GM12878 (cell line): ENCODE data around the gene ABCC4. TPM values are rescaled to one million over a fixed set of nuclear protein-coding genes. Genes with fewer than 3 reads are reported as not detected.

ENCODE experiments used
- ATAC-seq: fragments of 200-7000 bp; cut with Tn5 transposase; 3 replicates; pipeline ENCODE4 v1.9.1; 2020; ENCODE audit warnings: mild to moderate bottlenecking, moderate library complexity
- Bru-seq: library from RNA; stranded (reverse); fragments of 400-500 nt; gene quantifications from one replicate; lab custom pipeline; 2021; lab: Mats Ljungman, UMichigan
- BruChase-seq, 2 experiments: library from RNA; stranded (reverse); fragments of 400-500 nt; gene quantifications; one replicate each; lab custom pipeline; 2021; lab: Mats Ljungman, UMichigan
- BruUV-seq: library from RNA; stranded (reverse); fragments of 400-500 nt; replicated peaks from 2 replicates; lab custom pipeline; 2021; lab: Mats Ljungman, UMichigan
- CTCF ChIA-PET: fragments of 300-600 bp; sonication (Branson Sonifier 250); formaldehyde crosslinking; extraction: SDS; loops from one replicate; lab custom pipeline; 2021; ENCODE audit warnings: inconsistent platforms; lab: Yijun Ruan, JAX
- POLR2A ChIA-PET: fragments of 350-600 bp; formaldehyde crosslinking; extraction: SDS; loops from one replicate; lab custom pipeline; 2021; ENCODE audit warnings: inconsistent platforms; lab: Charles Lee
- RAD21 ChIA-PET: fragments of 300-600 bp; sonication (Branson Sonifier 250); formaldehyde crosslinking; loops from one replicate; lab custom pipeline; 2023; ENCODE audit warnings: antibody characterized with exemption; ENCODE audit not compliant: unreplicated experiment; lab: Charles Lee
- SMC1A ChIA-PET: fragments of 300-600 bp; sonication (Branson Sonifier 250); formaldehyde crosslinking; loops from one replicate; lab custom pipeline; 2023; ENCODE audit not compliant: unreplicated experiment, uncharacterized antibody; lab: Charles Lee
- DNase-seq: peaks from one replicate; pipeline ENCODE4 v3.0.0-alpha.2; 2011; ENCODE audit warnings: low read depth, low spot score
- FAIRE-seq: peaks from 3 replicates; lab custom pipeline; 2011; peaks lifted over from hg19 to GRCh38; lab: Jason Lieb, UNC
- H2AFZ ChIP-seq: 2 replicates; pipeline ENCODE4 v1.6.0; 2011; ENCODE audit warnings: low read depth, low read length, control low read depth; ENCODE audit not compliant: control insufficient read depth
- H3K27ac ChIP-seq: 2 replicates; pipeline ENCODE4 v1.5.1; 2011; ENCODE audit warnings: control low read depth; ENCODE audit not compliant: control insufficient read depth, insufficient read depth
- H3K27me3 ChIP-seq, 2 experiments: replicated peaks in 1 of 2; 2 replicates each; pipeline versions ENCODE4 v1.6.0 to v1.6.1; 2011; ENCODE audit warnings: low read length in 1 of 2; ENCODE audit not compliant: control insufficient read depth in 2 of 2, insufficient read depth in 2 of 2
- H3K36me3 ChIP-seq, 2 experiments: 2 replicates each; pipeline ENCODE4 v1.5.1; 2011; ENCODE audit warnings: low read length in 1 of 2; ENCODE audit not compliant: control insufficient read depth in 2 of 2, insufficient read depth in 2 of 2
- H3K4me1 ChIP-seq: 2 replicates; pipeline ENCODE4 v1.6.1; 2011; ENCODE audit warnings: mild to moderate bottlenecking, low read length, moderate library complexity, mixed read lengths; ENCODE audit not compliant: control insufficient read depth, insufficient read depth
- H3K4me2 ChIP-seq: 2 replicates; pipeline ENCODE4 v1.6.0; 2011; ENCODE audit warnings: control low read depth; ENCODE audit not compliant: control insufficient read depth, insufficient read depth
- H3K4me3 ChIP-seq: fragments of 200-600 bp; sonication (generic); 2 replicates; pipeline ENCODE4 v1.5.1; 2016
- H3K79me2 ChIP-seq: 2 replicates; pipeline ENCODE4 v1.6.0; 2011; ENCODE audit warnings: low read length; ENCODE audit not compliant: control insufficient read depth, insufficient read depth
- H3K9ac ChIP-seq: 2 replicates; pipeline ENCODE4 v1.8.0; 2011; ENCODE audit warnings: low read length, control low read depth, mixed read lengths; ENCODE audit not compliant: control insufficient read depth, insufficient read depth
- H3K9me3 ChIP-seq: replicated peaks from 3 replicates; pipeline ENCODE4 v1.5.1; 2011; ENCODE audit warnings: mild to moderate bottlenecking, low read length; ENCODE audit not compliant: control insufficient read depth, insufficient read depth
- H4K20me1 ChIP-seq: 2 replicates; pipeline ENCODE4 v1.6.0; 2011; ENCODE audit not compliant: control insufficient read depth, insufficient read depth
- CBX5 ChIP-seq: sonication (generic); IDR thresholded peaks from 2 replicates; pipeline ENCODE4 v1.6.1; 2016; ENCODE audit warnings: low read depth, moderate library complexity, mild to moderate bottlenecking, inconsistent platforms
- CHD2 ChIP-seq: IDR thresholded peaks from 2 replicates; pipeline ENCODE4 v1.6.1; 2011; ENCODE audit warnings: low read depth, low read length, improper control_type of control experiment, borderline replicate concordance
- CREB1 ChIP-seq: IDR thresholded peaks from 2 replicates; pipeline ENCODE4 v1.6.1; 2012; ENCODE audit warnings: low read depth, mild to moderate bottlenecking, inconsistent platforms
- CREM ChIP-seq: IDR thresholded peaks from 2 replicates; pipeline ENCODE4 v1.6.1; 2014; ENCODE audit warnings: antibody characterized with exemption, low read depth
- GATAD2B ChIP-seq: fragments of 450-650 bp; conservative IDR thresholded peaks from 2 replicates; pipeline ENCODE4 v1.6.1; 2017; ENCODE audit warnings: low read depth, mild to moderate bottlenecking, moderate library complexity
- HDAC2 ChIP-seq: fragments of 200-600 bp; sonication (generic); IDR thresholded peaks from 2 replicates; pipeline ENCODE4 v1.6.1; 2017
- LARP7 ChIP-seq: fragments of 450-650 bp; IDR thresholded peaks from 2 replicates; pipeline ENCODE4 v1.6.1; 2017; ENCODE audit warnings: mild to moderate bottlenecking
- MAX ChIP-seq: IDR thresholded peaks from 2 replicates; pipeline ENCODE4 v1.6.1; 2012; ENCODE audit warnings: low read depth, low read length, improper control_type of control experiment
- MXI1 ChIP-seq: fragments of 150-350 bp; IDR thresholded peaks from 2 replicates; pipeline ENCODE4 v1.6.1; 2011; ENCODE audit warnings: low read depth, mild to moderate bottlenecking, inconsistent platforms, low read length, improper control_type of control experiment
- NR2F1 ChIP-seq: fragments of 450-650 bp; conservative IDR thresholded peaks from 2 replicates; pipeline ENCODE4 v1.6.1; 2017; ENCODE audit warnings: mild to moderate bottlenecking
- PML ChIP-seq: IDR thresholded peaks from 2 replicates; pipeline ENCODE4 v1.6.1; 2012; ENCODE audit warnings: low read length, inconsistent platforms
- WGBS: methylation state at CpG from one replicate; pipeline ENCODE4 v1.1.6; 2016; ENCODE audit warnings: low lambda C conversion rate; ENCODE audit not compliant: insufficient replicate concordance, insufficient coverage; ENCODE audit errors: missing lambda C conversion rate; 5-methylcytosine and 5-hydroxymethylcytosine counted together
- in situ Hi-C: fragments of 300-500 bp; cut with MboI; formaldehyde crosslinking; loops from 9 replicates; pipeline ENCODE4 v1.14.3; 2018; ENCODE audit warnings: mixed read lengths
- intact Hi-C: fragments of 100-400 bp; cut with micrococcal nuclease; formaldehyde crosslinking; loops from one replicate; pipeline ENCODE4 v1.14.2; 2022; ENCODE audit not compliant: unreplicated experiment
- long read RNA-seq, 2 experiments: library from polyadenylated mRNA; unstranded; transcript quantifications; one replicate each; pipeline ENCODE4 v2.0.0, GENCODE V29; 2019 to 2020
- polyA minus RNA-seq, 3 experiments: library from RNA; depleted of rRNA, polyadenylated mRNA; stranded (reverse); fragments of >200 nt; gene quantifications; 2 replicates each; pipeline ENCODE4 v1.2.3, GENCODE V29; 2011
- polyA plus RNA-seq, 11 experiments: library from polyadenylated mRNA; depleted of rRNA in 4 of 11; unstranded in 6 of 11; stranded (reverse) in 5 of 11; fragments of >200 nt; fragmentation: Nextera tagmentation in 4 of 11; fragmentation: Illumina TruSeq in 1 of 11; extraction: Ambion mirVana in 4 of 11; extraction: Trizol in 1 of 11; gene quantifications; 1 replicate in 1 of 11; 2 replicates in 10 of 11; pipeline versions ENCODE4 v1.2.1 to v1.2.3, GENCODE V29; 2011 to 2016; ENCODE audit warnings: inconsistent platforms in 2 of 11, missing spikeins in 2 of 11, low read depth in 1 of 11
- total RNA-seq, 4 experiments: library from RNA; depleted of rRNA in 3 of 4; stranded (reverse); fragments of >200 nt in 3 of 4; fragmentation: Illumina TruSeq in 1 of 4; extraction: Trizol in 1 of 4; gene quantifications; 2 replicates each; pipeline versions ENCODE4 v1.2.1 to v1.2.3, GENCODE V29; 2013 to 2021
- TF ChIP-seq, protein P1 (sequence below): IDR thresholded peaks from 2 replicates; pipeline ENCODE4 v1.6.1; 2011; ENCODE audit warnings: low read depth, mild to moderate bottlenecking, low read length, moderate library complexity, borderline replicate concordance; ENCODE audit errors: extremely low read depth

Gene ABCC4, protein sequence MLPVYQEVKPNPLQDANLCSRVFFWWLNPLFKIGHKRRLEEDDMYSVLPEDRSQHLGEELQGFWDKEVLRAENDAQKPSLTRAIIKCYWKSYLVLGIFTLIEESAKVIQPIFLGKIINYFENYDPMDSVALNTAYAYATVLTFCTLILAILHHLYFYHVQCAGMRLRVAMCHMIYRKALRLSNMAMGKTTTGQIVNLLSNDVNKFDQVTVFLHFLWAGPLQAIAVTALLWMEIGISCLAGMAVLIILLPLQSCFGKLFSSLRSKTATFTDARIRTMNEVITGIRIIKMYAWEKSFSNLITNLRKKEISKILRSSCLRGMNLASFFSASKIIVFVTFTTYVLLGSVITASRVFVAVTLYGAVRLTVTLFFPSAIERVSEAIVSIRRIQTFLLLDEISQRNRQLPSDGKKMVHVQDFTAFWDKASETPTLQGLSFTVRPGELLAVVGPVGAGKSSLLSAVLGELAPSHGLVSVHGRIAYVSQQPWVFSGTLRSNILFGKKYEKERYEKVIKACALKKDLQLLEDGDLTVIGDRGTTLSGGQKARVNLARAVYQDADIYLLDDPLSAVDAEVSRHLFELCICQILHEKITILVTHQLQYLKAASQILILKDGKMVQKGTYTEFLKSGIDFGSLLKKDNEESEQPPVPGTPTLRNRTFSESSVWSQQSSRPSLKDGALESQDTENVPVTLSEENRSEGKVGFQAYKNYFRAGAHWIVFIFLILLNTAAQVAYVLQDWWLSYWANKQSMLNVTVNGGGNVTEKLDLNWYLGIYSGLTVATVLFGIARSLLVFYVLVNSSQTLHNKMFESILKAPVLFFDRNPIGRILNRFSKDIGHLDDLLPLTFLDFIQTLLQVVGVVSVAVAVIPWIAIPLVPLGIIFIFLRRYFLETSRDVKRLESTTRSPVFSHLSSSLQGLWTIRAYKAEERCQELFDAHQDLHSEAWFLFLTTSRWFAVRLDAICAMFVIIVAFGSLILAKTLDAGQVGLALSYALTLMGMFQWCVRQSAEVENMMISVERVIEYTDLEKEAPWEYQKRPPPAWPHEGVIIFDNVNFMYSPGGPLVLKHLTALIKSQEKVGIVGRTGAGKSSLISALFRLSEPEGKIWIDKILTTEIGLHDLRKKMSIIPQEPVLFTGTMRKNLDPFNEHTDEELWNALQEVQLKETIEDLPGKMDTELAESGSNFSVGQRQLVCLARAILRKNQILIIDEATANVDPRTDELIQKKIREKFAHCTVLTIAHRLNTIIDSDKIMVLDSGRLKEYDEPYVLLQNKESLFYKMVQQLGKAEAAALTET (N-terminal part only)
- total RNA-seq (2013; cell fraction: nucleolus; rRNA removed), result 273 and 306 TPM in 2 replicates
- total RNA-seq (2014; rRNA removed) (28.1 and 37.8 TPM in 2 replicates), total RNA-seq (2014; rRNA removed; fragmentation: Illumina TruSeq; extraction: Trizol) (34.7 and 37.8 TPM in 2 replicates), total RNA-seq (2021) (35.6 and 36.4 TPM in 2 replicates), polyA plus RNA-seq (2011; rRNA removed) (44.4 and 58.5 TPM in 2 replicates), polyA plus RNA-seq (2014; fragmentation: Illumina TruSeq; extraction: Trizol) (28.3 and 30.3 TPM in 2 replicates), polyA plus RNA-seq (2014; fragmentation: Nextera tagmentation; extraction: Ambion mirVana) (1 to 10 TPM; 7.2 to 8.0 TPM), polyA plus RNA-seq (2014; rRNA removed) (16.5 and 20.0 TPM in 2 replicates), polyA plus RNA-seq (2016; fragmentation: Nextera tagmentation; extraction: Ambion mirVana) (10 to 100 TPM; 18.3 to 19.3 TPM), polyA minus RNA-seq (2011; rRNA and poly(A)+ RNA removed) (127 and 164 TPM in 2 replicates), Bru-seq, nascent RNA (percentile 85 among the genes with signal in this experiment), BruChase-seq, experiment 1, labeled RNA remaining after a 6-hour chase (percentile 93 among the genes with signal in this experiment), BruChase-seq, experiment 2, labeled RNA remaining after a 2-hour chase (percentile 88 among the genes with signal in this experiment)
- 8.8 TPM for polyA plus RNA-seq (2011; ENCODE audit: low read depth)
- 21.1 and 22.0 TPM in 2 replicates for polyA plus RNA-seq (2011; cell fraction: cytosol; rRNA removed)
- 30.5 and 31.4 TPM in 2 replicates for polyA plus RNA-seq (2011; cell fraction: nucleus; rRNA removed)
- polyA plus RNA-seq (2012), result 11.4 and 12.6 TPM in 2 replicates
- 26.5 and 28.6 TPM in 2 replicates for polyA minus RNA-seq (2011; cell fraction: cytosol; rRNA and poly(A)+ RNA removed)
- polyA minus RNA-seq (2011; cell fraction: nucleus; rRNA and poly(A)+ RNA removed), result 73.5 and 115 TPM in 2 replicates
- long read RNA-seq, experiment 1, partial matches to known transcripts, result 1 of 5 reads
- long read RNA-seq, experiment 1, other reads (novel, unspliced or antisense), result 3 of 5 reads
- long read RNA-seq, experiment 2, transcript ABCC4-207 (21 exons, 2,903 nt), result major isoform, 9 of 85 reads
- long read RNA-seq, experiment 2, partial matches to known transcripts, result 53 of 85 reads
- long read RNA-seq, experiment 2, other reads (novel, unspliced or antisense), result 23 of 85 reads

DNA sequence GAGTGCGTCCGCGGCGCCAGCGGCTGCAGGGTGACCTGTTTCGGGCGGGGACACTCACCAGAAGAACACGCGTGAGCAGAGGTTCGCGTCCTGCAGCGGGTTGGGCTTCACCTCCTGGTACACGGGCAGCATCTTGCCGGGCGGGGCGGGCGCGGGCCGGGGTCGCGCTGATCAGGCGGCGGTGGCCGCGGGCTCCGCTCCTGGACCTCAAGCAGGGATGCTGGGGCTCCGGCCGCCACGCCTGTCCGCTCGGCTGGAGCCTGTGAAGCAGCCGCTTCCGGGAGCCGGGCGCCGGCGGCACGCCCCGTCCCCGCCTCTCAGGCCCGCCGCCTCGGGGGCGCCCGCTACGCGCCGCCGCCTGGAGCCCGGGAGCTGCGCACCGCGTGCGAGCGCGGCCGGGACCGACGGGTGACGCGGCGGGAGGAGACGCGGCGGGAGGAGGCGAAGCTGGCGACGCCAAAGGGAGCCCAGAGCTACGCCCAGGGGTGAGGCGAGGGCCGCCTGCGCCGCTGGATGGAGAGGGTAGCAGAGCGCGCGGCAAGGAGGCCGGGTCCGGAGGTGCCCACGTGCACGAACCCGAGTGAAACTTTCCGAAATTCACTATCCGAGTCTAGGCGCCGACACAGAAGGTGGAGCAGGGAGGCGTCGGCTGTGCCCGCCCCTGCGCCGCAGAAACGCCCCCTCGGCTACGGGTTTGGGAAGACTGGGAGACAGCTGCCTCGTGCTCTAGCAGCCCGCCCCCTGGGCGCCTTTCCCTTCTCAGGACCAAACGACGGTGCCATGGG is at the start of gene ABCC4:
Gene ABCC4, minus strand, starts transcription at position 269 of the 785 bp plus-strand sequence. Its CDS starts 137 bp downstream, at position 132.
- Histone ChIP-seq H2AFZ (peak within 1 kb of the TSS; percentile 59), H3K4me3 (peak within 1 kb of the TSS; percentile 94), H3K27me3 (no peaks in the 10 kb centered on the region), H3K36me3 (peaks cover 0 to 5% of the 10 kb centered on the region in 2 experiments; a peak in 2 of 4 replicates), H3K27ac (peak within 1 kb of the TSS; percentile 89), H3K79me2 (peaks cover 50% of the 10 kb centered on the region), H4K20me1 (no peaks in the 10 kb centered on the region; the same call in 1 of the 2 replicates), H3K9ac (peak within 1 kb of the TSS; percentile 84), H3K4me1 (peaks cover 14% of the 10 kb centered on the region), H3K4me2 (peak within 1 kb of the TSS; percentile 95), H3K9me3 (no peaks in the 10 kb centered on the region)
- peak; percentile 86 for ATAC-seq
- POLR2A ChIA-PET, result interaction anchor here (0.6 to 5.3 kb wide), 8 partner anchors 12 to 76 kb away, joined by 3 to 54 read pairs (median 3); no protein-coding TSS in a partner anchor
- intact Hi-C loops (loop anchor here (2.0 to 5.0 kb wide), 2 partner anchors 41 to 176 kb away; no protein-coding TSS in a partner anchor), in situ Hi-C loops (no loop called here)
- FAIRE-seq, result no peak
- RAD21 ChIA-PET, result interaction anchor here (0.5 to 9.2 kb wide), 12 partner anchors 20 to 117 kb away, joined by 3 to 113 read pairs (median 15); no protein-coding TSS in a partner anchor
- BruUV-seq, result no TSS peak
- SMC1A ChIA-PET, result interaction anchor here (0.7 to 12.1 kb wide), 12 partner anchors 14 to 110 kb away, joined by 3 to 157 read pairs (median 12); no protein-coding TSS in a partner anchor
- DNase-seq, result no peak
- 2% methylated on average over 82 of the region's 98 CpGs for WGBS
- CTCF ChIA-PET, result interaction anchor here (0.8 to 11.9 kb wide), 10 partner anchors 10 to 141 kb away, joined by 4 to 198 read pairs (median 12); no protein-coding TSS in a partner anchor
- 0 out of 2 replicates have a peak, but pooled peaks have one; percentile 41 for TF ChIP-seq HDAC2
- TF ChIP-seq PML, result no peak
- TF ChIP-seq, protein P1, sequence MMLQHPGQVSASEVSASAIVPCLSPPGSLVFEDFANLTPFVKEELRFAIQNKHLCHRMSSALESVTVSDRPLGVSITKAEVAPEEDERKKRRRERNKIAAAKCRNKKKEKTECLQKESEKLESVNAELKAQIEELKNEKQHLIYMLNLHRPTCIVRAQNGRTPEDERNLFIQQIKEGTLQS, result no peak
- peak; percentile 93; the same call in 1 of the 2 replicates for TF ChIP-seq LARP7
- TF ChIP-seq CREB1, result peak; percentile 62; the same call in 1 of the 2 replicates
- no peak for TF ChIP-seq CBX5
- peak; percentile 37; the same call in 1 of the 2 replicates for TF ChIP-seq MAX
- peak; percentile 89; the same call in 1 of the 2 replicates for TF ChIP-seq GATAD2B
- TF ChIP-seq MXI1, result peak; percentile 54; the same call in 1 of the 2 replicates
- TF ChIP-seq NR2F1, result peak; percentile 42; the same call in 1 of the 2 replicates
- TF ChIP-seq CHD2, result 0 out of 2 replicates have a peak, but pooled peaks have one; percentile 24
- peak; percentile 34; the same call in 1 of the 2 replicates for TF ChIP-seq CREM
